ENCODE results near the gene CCDC142.
"Not testable (repeated sequence)": the region's sequence is repeated elsewhere in the genome, so short reads cannot be mapped to it uniquely, and the experiment has no call there.

Gene CCDC142

DNA sequence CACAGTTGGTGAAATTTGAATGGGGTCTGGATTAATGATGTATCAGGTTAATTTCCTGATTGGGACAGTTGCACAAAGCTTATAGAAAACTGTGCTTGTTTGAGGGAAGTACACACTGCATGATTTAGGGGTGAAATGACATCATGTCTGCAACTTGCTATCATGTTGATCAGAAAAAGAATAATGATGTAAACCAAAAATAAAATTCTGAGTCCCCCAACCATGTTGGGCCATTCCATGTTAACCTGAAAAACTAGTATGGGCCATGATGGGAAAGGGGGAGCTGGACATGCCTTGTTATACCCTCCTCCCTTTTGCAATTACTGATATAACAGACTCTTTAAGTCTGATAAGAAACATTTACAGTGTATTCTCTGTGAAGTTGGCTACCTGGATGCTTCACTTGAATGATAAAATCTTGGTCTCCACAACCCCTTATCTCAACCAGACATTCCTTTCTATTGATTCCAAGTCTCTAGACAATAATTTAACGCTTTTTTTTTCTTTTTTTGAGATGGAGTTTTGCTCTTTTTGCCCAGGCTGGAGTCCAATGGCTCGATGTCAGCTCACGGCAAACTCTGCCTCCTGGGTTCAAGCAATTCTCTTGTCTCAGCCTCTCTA lies 32.1 kb downstream of the CCDC142 start:
- Histone ChIP-seq H3K36me3 (ENCODE audit: insufficient read depth, low read length) (no peaks in the 10 kb centered on the region), H2AFZ (ENCODE audit: low read length, unreplicated experiment) (no peak overlapping the region), H3K4me3 (ENCODE audit: low read depth, low read length) (no peak overlapping the region), H3K27ac (ENCODE audit: low read depth, low read length) (no peak overlapping the region), H3K27me3 (ENCODE audit: insufficient read depth, low read length) (no peaks in the 10 kb centered on the region), H3K4me1 (ENCODE audit: control insufficient read depth, insufficient read depth, low read length, unreplicated experiment) (peaks cover 7% of the 10 kb centered on the region), H3K79me2 (ENCODE audit: control insufficient read depth, insufficient read depth, low read length, unreplicated experiment) (peaks cover under 1% of the 10 kb centered on the region)

GRCh38 chr2:74448771-74449170 lies 34.0 kb downstream of the CCDC142 start:
- H3K27ac ChIP-seq (ENCODE audit: low read depth, low read length): no peak overlapping the region
- H3K27me3 ChIP-seq (ENCODE audit: insufficient read depth, low read length): no peaks in the 10 kb centered on the region
- peaks cover 12% of the 10 kb centered on the region for H3K4me1 ChIP-seq (ENCODE audit: control insufficient read depth, insufficient read depth, low read length, unreplicated experiment)
- no peak overlapping the region for H3K4me3 ChIP-seq (ENCODE audit: low read depth, low read length)
- no peak overlapping the region for H2AFZ ChIP-seq (ENCODE audit: low read length, unreplicated experiment)
- no peaks in the 10 kb centered on the region for H3K36me3 ChIP-seq (ENCODE audit: insufficient read depth, low read length)
- H3K79me2 ChIP-seq (ENCODE audit: control insufficient read depth, insufficient read depth, low read length, unreplicated experiment): no peaks in the 10 kb centered on the region

DNA sequence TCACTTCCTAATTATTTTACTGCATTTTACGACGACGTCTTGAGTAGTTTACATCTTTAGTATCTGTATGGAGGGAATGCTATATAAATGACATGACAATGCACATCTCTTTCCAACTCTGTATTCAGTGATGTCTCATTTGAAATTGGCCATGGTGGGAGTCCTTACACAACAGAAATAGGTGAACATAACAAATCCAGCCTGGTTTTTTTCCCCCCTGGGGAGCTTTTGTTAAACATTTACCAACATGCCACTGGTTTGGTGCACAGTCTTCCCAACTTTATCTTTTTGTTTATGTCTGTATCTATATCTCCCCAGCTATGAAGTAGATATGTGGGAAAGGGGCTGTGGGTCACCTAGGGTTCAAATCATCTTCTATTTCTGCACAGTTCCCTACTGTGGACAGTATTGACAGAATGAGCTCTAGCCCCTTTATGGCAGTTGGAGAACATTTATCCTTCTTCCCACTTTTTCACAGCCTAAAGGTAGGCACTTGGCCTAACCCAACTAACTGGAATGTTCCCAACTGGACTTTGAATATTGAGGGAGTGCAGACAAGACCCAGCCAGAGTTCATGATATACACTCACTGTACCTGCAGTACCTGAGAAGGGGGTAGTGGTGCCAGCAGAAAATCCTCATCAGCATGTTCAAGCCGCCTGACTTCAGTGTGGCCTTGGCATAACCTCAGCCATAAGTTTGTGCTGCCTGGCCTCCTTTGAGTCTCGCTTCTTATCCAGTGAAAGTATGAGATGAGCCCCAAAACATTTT lies 35.4 kb downstream of the CCDC142 start:
- H2AFZ ChIP-seq (ENCODE audit: low read length, unreplicated experiment): no peak overlapping the region
- H3K27ac ChIP-seq (ENCODE audit: low read depth, low read length): no peak overlapping the region
- H3K36me3 ChIP-seq (ENCODE audit: insufficient read depth, low read length): no peaks in the 10 kb centered on the region
- peaks cover 13% of the 10 kb centered on the region for H3K4me1 ChIP-seq (ENCODE audit: control insufficient read depth, insufficient read depth, low read length, unreplicated experiment)
- no peak overlapping the region for H3K4me3 ChIP-seq (ENCODE audit: low read depth, low read length)
- H3K27me3 ChIP-seq (ENCODE audit: insufficient read depth, low read length): peaks cover under 1% of the 10 kb centered on the region; the same call in 1 of the 2 replicates
- H3K79me2 ChIP-seq (ENCODE audit: control insufficient read depth, insufficient read depth, low read length, unreplicated experiment): no peaks in the 10 kb centered on the region

DNA sequence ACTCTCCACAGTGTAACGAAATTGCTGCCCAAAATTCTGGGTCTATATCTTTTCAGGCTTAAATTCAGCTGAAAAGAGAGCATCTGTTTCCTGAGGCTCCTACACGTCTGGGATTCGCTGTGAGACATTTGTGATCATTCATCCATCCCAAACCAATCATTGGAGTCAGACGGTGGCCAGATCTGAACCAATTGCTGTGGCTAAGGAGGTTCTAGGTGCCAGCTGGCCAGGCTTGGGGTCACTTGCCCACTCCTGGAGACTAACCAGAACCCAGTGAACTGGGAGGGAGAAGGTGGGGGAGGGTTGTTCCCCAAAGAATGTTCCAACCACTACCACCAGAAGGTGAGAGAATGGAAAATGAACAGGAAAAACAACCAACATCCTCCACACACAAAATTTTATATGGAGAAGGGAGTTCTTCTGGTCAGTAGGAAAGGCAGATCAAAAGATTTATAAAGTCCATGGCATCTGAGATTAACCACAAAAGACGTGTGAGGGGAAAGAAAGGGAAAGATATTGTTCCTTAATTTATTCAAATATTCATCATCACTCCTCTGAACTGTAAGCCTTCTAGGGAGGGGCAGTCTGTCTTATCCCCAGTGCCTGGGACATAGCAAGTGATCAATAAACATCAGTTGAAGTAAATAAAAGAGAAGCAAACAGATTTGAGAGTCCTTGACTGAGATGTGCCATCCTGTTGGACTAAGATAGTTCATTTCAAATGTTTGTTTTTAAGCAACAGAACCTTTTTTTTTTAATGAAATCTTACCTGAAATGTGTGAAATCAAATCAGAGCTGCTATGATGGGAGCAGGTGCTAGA lies 38.1 kb downstream of the CCDC142 start:
- H3K36me3 ChIP-seq (ENCODE audit: insufficient read depth, low read length): no peaks in the 10 kb centered on the region

DNA sequence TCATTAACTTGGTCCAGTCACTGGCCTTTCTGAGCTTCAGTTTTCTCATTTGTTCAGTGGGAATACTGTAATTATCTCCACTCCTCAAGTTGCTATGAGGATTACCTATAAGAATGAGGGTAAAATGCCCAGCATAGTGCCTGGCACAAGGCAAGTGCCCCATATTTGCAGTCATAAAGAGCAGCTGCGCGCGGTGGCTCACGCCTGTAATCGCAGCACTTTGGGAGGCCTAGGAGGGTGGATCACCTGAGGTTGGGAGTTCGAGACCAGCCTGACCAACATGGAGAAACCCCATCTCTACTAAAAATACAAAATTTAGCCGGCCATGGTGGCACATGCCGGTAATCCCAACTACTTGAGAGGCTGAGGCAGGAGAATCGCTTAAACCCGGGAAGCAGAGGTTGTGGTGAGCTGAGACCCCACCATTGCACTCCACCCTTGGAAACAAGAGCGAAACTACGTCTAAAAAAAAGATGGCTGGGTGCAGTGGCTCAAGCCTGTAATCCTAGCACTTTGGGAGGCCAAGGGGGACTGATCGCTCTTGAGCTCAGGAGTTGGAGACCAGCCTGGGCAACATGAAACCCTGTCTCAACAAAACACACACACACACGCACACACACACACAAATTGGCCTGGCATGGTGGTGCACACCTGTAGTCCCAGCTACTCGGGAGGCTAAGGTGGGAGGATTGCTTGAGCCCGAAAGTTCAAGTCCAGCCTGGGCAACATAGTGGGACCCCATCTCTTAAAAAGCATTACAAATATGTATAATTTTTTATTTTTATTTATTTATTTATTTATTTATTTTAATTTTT lies 40.1 kb downstream of the CCDC142 start:
- peaks cover 20% of the 10 kb centered on the region for H3K79me2 ChIP-seq (ENCODE audit: control insufficient read depth, insufficient read depth, low read length, unreplicated experiment)
- H3K27ac ChIP-seq (ENCODE audit: low read depth, low read length); H3K36me3 ChIP-seq (ENCODE audit: insufficient read depth, low read length); H2AFZ ChIP-seq (ENCODE audit: low read length, unreplicated experiment); H3K4me3 ChIP-seq (ENCODE audit: low read depth, low read length): not testable (repeated sequence)
- peaks cover 17% of the 10 kb centered on the region for H3K27me3 ChIP-seq (ENCODE audit: insufficient read depth, low read length)
- H3K4me1 ChIP-seq (ENCODE audit: control insufficient read depth, insufficient read depth, low read length, unreplicated experiment): peaks cover 34% of the 10 kb centered on the region

More for the DNA sequence above, 38.1 kb downstream of the CCDC142 start:
- H3K4me1 ChIP-seq (ENCODE audit: control insufficient read depth, insufficient read depth, low read length, unreplicated experiment): peaks cover 18% of the 10 kb centered on the region
- H3K4me3 ChIP-seq (ENCODE audit: low read depth, low read length): peak overlapping the region; percentile 1; the same call in 1 of the 2 replicates
- no peak overlapping the region for H3K27ac ChIP-seq (ENCODE audit: low read depth, low read length)
- no peak overlapping the region for H2AFZ ChIP-seq (ENCODE audit: low read length, unreplicated experiment)
- H3K79me2 ChIP-seq (ENCODE audit: control insufficient read depth, insufficient read depth, low read length, unreplicated experiment): peaks cover under 1% of the 10 kb centered on the region
- H3K27me3 ChIP-seq (ENCODE audit: insufficient read depth, low read length): peaks cover 17% of the 10 kb centered on the region

GRCh38 chr2:74441690-74442482 lies 40.9 kb downstream of the CCDC142 start, which contains the start of gene RTKN:
TSS of gene RTKN (minus strand) at chr2:74441937. CDS start at chr2:74441816, 121 bp downstream.
- H2AFZ ChIP-seq (ENCODE audit: low read length, unreplicated experiment): peak within 1 kb of the TSS; percentile 87
- peaks cover 42% of the 10 kb centered on the region for H3K4me1 ChIP-seq (ENCODE audit: control insufficient read depth, insufficient read depth, low read length, unreplicated experiment)
- H3K36me3 ChIP-seq (ENCODE audit: insufficient read depth, low read length): no peaks in the 10 kb centered on the region
- H3K79me2 ChIP-seq (ENCODE audit: control insufficient read depth, insufficient read depth, low read length, unreplicated experiment): peaks cover 20% of the 10 kb centered on the region
- H3K27me3 ChIP-seq (ENCODE audit: insufficient read depth, low read length): peaks cover 17% of the 10 kb centered on the region
- peak within 1 kb of the TSS; percentile 86 for H3K4me3 ChIP-seq (ENCODE audit: low read depth, low read length)
- no peak within 1 kb of the TSS for H3K27ac ChIP-seq (ENCODE audit: low read depth, low read length)

DNA sequence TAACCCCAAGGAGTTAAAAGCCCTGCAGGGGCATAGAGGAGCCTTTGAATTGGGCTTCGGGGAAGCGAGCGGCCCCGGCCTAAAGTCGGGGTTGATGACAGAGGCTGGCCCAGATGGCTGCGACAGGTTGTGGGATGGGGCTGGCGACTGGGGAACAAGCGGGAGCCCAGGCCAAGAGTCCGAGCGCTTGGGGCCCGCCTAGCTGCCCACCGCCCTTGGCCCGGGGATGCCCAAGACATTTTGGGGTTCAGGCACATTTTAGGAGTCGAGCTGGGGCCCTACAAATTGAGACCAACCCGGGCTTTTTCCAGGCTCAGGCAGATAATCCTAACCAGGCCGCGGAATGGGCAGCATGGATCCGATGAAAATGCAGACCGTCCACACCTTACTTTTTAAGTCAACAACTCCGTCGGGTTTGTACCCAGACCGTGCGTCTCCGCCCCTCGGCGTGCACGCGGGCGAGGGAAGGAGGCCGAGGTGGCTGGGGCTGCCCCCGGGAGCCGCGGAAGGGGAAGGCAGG lies 41.6 kb downstream of the CCDC142 start:
- Histone ChIP-seq H3K4me1 (ENCODE audit: control insufficient read depth, insufficient read depth, low read length, unreplicated experiment) (peaks cover 44% of the 10 kb centered on the region), H3K4me3 (ENCODE audit: low read depth, low read length) (no peak overlapping the region; the same call in 1 of the 2 replicates), H3K36me3 (ENCODE audit: insufficient read depth, low read length) (no peaks in the 10 kb centered on the region), H3K27ac (ENCODE audit: low read depth, low read length) (no peak overlapping the region), H3K27me3 (ENCODE audit: insufficient read depth, low read length) (peaks cover 17% of the 10 kb centered on the region), H3K79me2 (ENCODE audit: control insufficient read depth, insufficient read depth, low read length, unreplicated experiment) (peaks cover 20% of the 10 kb centered on the region), H2AFZ (ENCODE audit: low read length, unreplicated experiment) (no peak overlapping the region)

- H3K36me3 ChIP-seq (ENCODE audit: insufficient read depth, low read length): no peaks in the 10 kb centered on the region
- H3K79me2 ChIP-seq (ENCODE audit: control insufficient read depth, insufficient read depth, low read length, unreplicated experiment): peaks cover 20% of the 10 kb centered on the region
- H3K27me3 ChIP-seq (ENCODE audit: insufficient read depth, low read length): peaks cover 17% of the 10 kb centered on the region
- peaks cover 44% of the 10 kb centered on the region for H3K4me1 ChIP-seq (ENCODE audit: control insufficient read depth, insufficient read depth, low read length, unreplicated experiment)
- no peak overlapping the region for H3K27ac ChIP-seq (ENCODE audit: low read depth, low read length)
- H2AFZ ChIP-seq (ENCODE audit: low read length, unreplicated experiment): peak overlapping the region; percentile 87
- H3K4me3 ChIP-seq (ENCODE audit: low read depth, low read length): peak overlapping the region; percentile 86
Observed at GRCh38 chr2:74440378-74441169, 42.2 kb downstream of the CCDC142 start.

Measured in ACC112 (cell line).